H1 (cell line): Measurements from ENCODE around the gene DIAPH2. TPM values are rescaled to one million over a fixed set of nuclear protein-coding genes. Genes with fewer than 3 reads are reported as not detected.

Source experiments
- CTCF ChIA-PET: fragments of 300-600 bp; sonication (Branson Sonifier 250); formaldehyde crosslinking; loops from one replicate; lab custom pipeline; 2021; ENCODE audit not compliant: partially characterized antibody; lab: Charles Lee
- POLR2A ChIA-PET: fragments of 300-600 bp; sonication (Branson Sonifier 250); formaldehyde crosslinking; loops from one replicate; lab custom pipeline; 2021; ENCODE audit warnings: inconsistent platforms; ENCODE audit not compliant: partially characterized antibody; lab: Charles Lee
- DNase-seq, 2 experiments: peaks; one replicate each; pipeline versions ENCODE4 v3.0.0 to v3.0.0-alpha.2; 2010 to 2022; ENCODE audit warnings: low spot score in 2 of 2, low read depth in 1 of 2, mixed read lengths in 1 of 2
- FAIRE-seq: peaks from 2 replicates; lab custom pipeline; 2011; peaks lifted over from hg19 to GRCh38; lab: Jason Lieb, UNC
- H2AFZ ChIP-seq: 2 replicates; pipeline ENCODE4 v1.8.1; 2012; ENCODE audit warnings: low read length, inconsistent platforms
- H2AK5ac ChIP-seq: 2 replicates; pipeline ENCODE4 v1.6.1; 2013; ENCODE audit warnings: low read depth, low read length
- H2BK120ac ChIP-seq: replicated peaks from 2 replicates; pipeline ENCODE3; 2013; ENCODE audit warnings: low read depth, low read length, inconsistent platforms
- H2BK12ac ChIP-seq: 2 replicates; pipeline ENCODE4 v1.6.1; 2013; ENCODE audit warnings: low read depth, low read length
- H2BK15ac ChIP-seq: 2 replicates; pipeline ENCODE4 v1.6.1; 2013; ENCODE audit warnings: low read length
- H2BK20ac ChIP-seq: 2 replicates; pipeline ENCODE4 v1.6.1; 2013; ENCODE audit warnings: low read length
- H2BK5ac ChIP-seq: 2 replicates; pipeline ENCODE4 v1.6.1; 2013; ENCODE audit warnings: low read depth, low read length
- H3K14ac ChIP-seq: 2 replicates; pipeline ENCODE4 v1.6.1; 2013; ENCODE audit warnings: inconsistent platforms; ENCODE audit not compliant: insufficient read length
- H3K18ac ChIP-seq: 2 replicates; pipeline ENCODE4 v1.6.1; 2013; ENCODE audit warnings: low read length; ENCODE audit errors: extremely low read depth
- H3K23ac ChIP-seq: 2 replicates; pipeline ENCODE4 v1.6.1; 2013; ENCODE audit warnings: inconsistent platforms; ENCODE audit not compliant: insufficient read length
- H3K23me2 ChIP-seq: 2 replicates; pipeline ENCODE4 v1.6.1; 2013; ENCODE audit warnings: low read depth, low read length
- H3K27ac ChIP-seq: 2 replicates; pipeline ENCODE4 v1.6.1; 2011; ENCODE audit warnings: low read depth, low read length, inconsistent platforms
- H3K27me3 ChIP-seq, 4 experiments: replicated peaks in 1 of 4; 1 replicate in 1 of 4; 2 replicates in 3 of 4; pipeline versions ENCODE4 v1.6.1 to v1.8.1; 2011 to 2013; ENCODE audit warnings: low read length in 3 of 4, mild to moderate bottlenecking in 3 of 4, inconsistent platforms in 2 of 4, mixed read lengths in 2 of 4, moderate library complexity in 1 of 4; ENCODE audit not compliant: control insufficient read depth in 3 of 4, insufficient read depth in 3 of 4; ENCODE audit errors: extremely low read depth in 1 of 4
- H3K36me3 ChIP-seq, 4 experiments: 2 replicates each; pipeline versions ENCODE4 v1.6.1 to v1.8.1; 2011 to 2013; ENCODE audit warnings: mild to moderate bottlenecking in 4 of 4, low read length in 3 of 4, moderate library complexity in 2 of 4, control low read depth in 1 of 4, inconsistent platforms in 1 of 4; ENCODE audit not compliant: insufficient read depth in 4 of 4, control insufficient read depth in 2 of 4
- H3K4ac ChIP-seq: replicated peaks from 2 replicates; pipeline ENCODE3; 2013; ENCODE audit warnings: low read length, low read depth, mixed read lengths, inconsistent platforms; ENCODE audit not compliant: insufficient read length
- H3K4me1 ChIP-seq, 4 experiments: replicated peaks in 1 of 4; 1 replicate in 1 of 4; 2 replicates in 3 of 4; pipeline versions ENCODE4 v1.6.1 to v1.8.1; 2011 to 2013; ENCODE audit warnings: low read length in 3 of 4, inconsistent platforms in 2 of 4, mixed read lengths in 1 of 4; ENCODE audit not compliant: insufficient read depth in 4 of 4, control insufficient read depth in 3 of 4
- H3K4me2 ChIP-seq, 2 experiments: 2 replicates each; pipeline versions ENCODE4 v1.6.1 to v1.8.1; 2011 to 2013; ENCODE audit warnings: low read depth in 2 of 2, low read length in 2 of 2, control low read depth in 1 of 2, inconsistent platforms in 1 of 2, mild to moderate bottlenecking in 1 of 2; ENCODE audit not compliant: insufficient read depth in 1 of 2
- H3K4me3 ChIP-seq, 4 experiments: fragments of 200-600, 300-600 bp in 1 of 4; sonication (generic), shearing (Covaris generic), sonication (Bioruptor Twin) in 1 of 4; 2 replicates each; pipeline versions ENCODE4 v1.5.1 to v1.8.1; 2011 to 2016; ENCODE audit warnings: low read length in 4 of 4, low read depth in 3 of 4, control low read depth in 2 of 4, inconsistent platforms in 2 of 4, mild to moderate bottlenecking in 2 of 4, mixed read lengths in 1 of 4, moderate library complexity in 1 of 4; ENCODE audit not compliant: insufficient read depth in 2 of 4; ENCODE audit errors: extremely low read depth in 1 of 4
- H3K56ac ChIP-seq: replicated peaks from 2 replicates; pipeline ENCODE3; 2013; ENCODE audit warnings: low read depth, mild to moderate bottlenecking, mixed read lengths, low read length, inconsistent platforms; ENCODE audit not compliant: insufficient read length
- H3K79me1 ChIP-seq: 2 replicates; pipeline ENCODE4 v1.6.1; 2013; ENCODE audit warnings: low read depth, low read length, control low read depth
- H3K79me2 ChIP-seq, 2 experiments: 2 replicates each; pipeline versions ENCODE4 v1.6.1 to v1.8.1; 2012 to 2013; ENCODE audit warnings: low read length in 2 of 2, mild to moderate bottlenecking in 2 of 2, inconsistent platforms in 1 of 2; ENCODE audit not compliant: insufficient read depth in 2 of 2, control insufficient read depth in 1 of 2
- H3K9ac ChIP-seq, 4 experiments: replicated peaks in 1 of 4; 1 replicate in 1 of 4; 2 replicates in 3 of 4; pipeline versions ENCODE4 v1.6.1 to v1.8.1; 2011 to 2013; ENCODE audit warnings: low read depth in 3 of 4, low read length in 3 of 4, control low read depth in 2 of 4, mild to moderate bottlenecking in 2 of 4, moderate library complexity in 2 of 4, inconsistent platforms in 1 of 4; ENCODE audit errors: extremely low read depth in 1 of 4
- H3K9me3 ChIP-seq, 2 experiments: 2 replicates each; pipeline versions ENCODE4 v1.6.1 to v1.8.1; 2012 to 2013; ENCODE audit warnings: mild to moderate bottlenecking in 2 of 2, moderate library complexity in 2 of 2, control low read depth in 1 of 2, inconsistent platforms in 1 of 2, low read depth in 1 of 2, low read length in 1 of 2, mixed read lengths in 1 of 2; ENCODE audit not compliant: insufficient read depth in 2 of 2
- H4K20me1 ChIP-seq, 2 experiments: replicated peaks in 1 of 2; 2 replicates each; pipeline versions ENCODE3 to v1.8.1; 2011 to 2013; ENCODE audit warnings: inconsistent platforms in 2 of 2, low read length in 2 of 2, mild to moderate bottlenecking in 1 of 2; ENCODE audit not compliant: insufficient read depth in 2 of 2, control insufficient read depth in 1 of 2
- H4K5ac ChIP-seq: 2 replicates; pipeline ENCODE4 v1.6.1; 2013; ENCODE audit warnings: low read length, low read depth, mixed read lengths, inconsistent platforms; ENCODE audit not compliant: insufficient read length
- H4K8ac ChIP-seq: 2 replicates; pipeline ENCODE4 v1.8.0; 2013; ENCODE audit warnings: mild to moderate bottlenecking, moderate library complexity, low read length, inconsistent platforms; ENCODE audit not compliant: insufficient read depth; ENCODE audit errors: extremely low read depth
- H4K91ac ChIP-seq: replicated peaks from 2 replicates; pipeline ENCODE3; 2013; ENCODE audit warnings: low read length, mixed read lengths, inconsistent platforms; ENCODE audit not compliant: insufficient read length
- EP300 ChIP-seq, 2 experiments: IDR thresholded peaks; 1 replicate in 1 of 2; 2 replicates in 1 of 2; pipeline ENCODE4 v1.6.1; 2011 to 2012; ENCODE audit warnings: low read depth in 2 of 2, low read length in 2 of 2, mild to moderate bottlenecking in 2 of 2, borderline replicate concordance in 1 of 2, inconsistent platforms in 1 of 2, moderate library complexity in 1 of 2
- HDAC2 ChIP-seq, 2 experiments: fragments of 300-600 bp in 1 of 2; sonication (generic) in 1 of 2; IDR thresholded peaks; 2 replicates each; pipeline ENCODE4 v1.6.1; 2011 to 2012; ENCODE audit warnings: low read depth in 2 of 2, low read length in 2 of 2, mild to moderate bottlenecking in 2 of 2, moderate library complexity in 2 of 2, borderline replicate concordance in 1 of 2, inconsistent platforms in 1 of 2
- PHF8 ChIP-seq: fragments of 200-600 bp; sonication (generic); conservative IDR thresholded peaks from 2 replicates; pipeline ENCODE4 v1.7.1; 2012; ENCODE audit warnings: low read depth, mild to moderate bottlenecking, inconsistent platforms, low read length, moderate library complexity
- POLR2A ChIP-seq, 2 experiments: IDR thresholded peaks; 1 replicate in 1 of 2; 2 replicates in 1 of 2; pipeline ENCODE4 v1.6.1; 2011; ENCODE audit warnings: low read depth in 2 of 2, low read length in 2 of 2, mild to moderate bottlenecking in 2 of 2; ENCODE audit errors: control extremely low read depth in 1 of 2
- POLR2AphosphoS5 ChIP-seq: IDR thresholded peaks from 2 replicates; pipeline ENCODE4 v1.6.1; 2011; ENCODE audit warnings: low read depth, low read length
- POU5F1 ChIP-seq: IDR thresholded peaks from 2 replicates; pipeline ENCODE4 v1.6.1; 2011; ENCODE audit warnings: low read depth, mild to moderate bottlenecking, low read length, moderate library complexity
- SP1 ChIP-seq: IDR thresholded peaks from 2 replicates; pipeline ENCODE4 v1.6.1; 2011; ENCODE audit warnings: low read depth, low read length
- TAF1 ChIP-seq: IDR thresholded peaks from 2 replicates; pipeline ENCODE4 v1.6.1; 2011; ENCODE audit warnings: mild to moderate bottlenecking, low read depth, low read length
- TAF7 ChIP-seq: optimal IDR thresholded peaks from 2 replicates; pipeline ENCODE3; 2011; ENCODE audit warnings: low read depth, mild to moderate bottlenecking, inconsistent platforms, low read length, moderate library complexity, borderline replicate concordance
- TBP ChIP-seq: IDR thresholded peaks from 2 replicates; pipeline ENCODE4 v1.6.1; 2011; ENCODE audit warnings: low read depth, low read length, improper control_type of control experiment
- TEAD4 ChIP-seq: IDR thresholded peaks from 2 replicates; pipeline ENCODE4 v1.6.1; 2012; ENCODE audit warnings: low read depth, low read length, inconsistent platforms, mixed read lengths
- WGBS, 2 experiments: shearing (Covaris generic) in 1 of 2; methylation state at CpG; one replicate each; pipeline versions ENCODE4 v1.1.6 to v1.1.7; 2013 to 2015; ENCODE audit warnings: low lambda C conversion rate in 2 of 2, mixed read lengths in 2 of 2, inconsistent platforms in 1 of 2, low coverage in 1 of 2, missing lambda C conversion rate in 1 of 2; ENCODE audit not compliant: insufficient replicate concordance in 2 of 2, insufficient coverage in 1 of 2, insufficient read length in 1 of 2; ENCODE audit errors: extremely low coverage in 1 of 2, missing lambda C conversion rate in 1 of 2; 5-methylcytosine and 5-hydroxymethylcytosine counted together
- polyA plus RNA-seq, 7 experiments: library from polyadenylated mRNA; depleted of rRNA in 3 of 7; stranded (reverse) in 5 of 7; unstranded in 2 of 7; fragments of >200 nt in 5 of 7; fragments of 200-250 nt in 2 of 7; gene quantifications; 1 replicate in 5 of 7; 2 replicates in 1 of 7; 4 replicates in 1 of 7; pipeline versions ENCODE4 v1.2.1 to v1.2.3, GENCODE V29; 2011 to 2013; ENCODE audit warnings: missing spikeins in 2 of 7, mixed read lengths in 2 of 7
- total RNA-seq: library from RNA; stranded (reverse); fragmentation: NEBNext Ultra II Directional; extraction: Animal tissue kit (Norgen Biotek cat#: 25700); gene quantifications from 2 replicates; pipeline ENCODE4 v1.2.1, GENCODE V29; 2021

DIAPH2 gene
- total and polyA plus RNA-seq, 2 of the 8 experiments (the other 6 are each of a cell fraction or from before 2014, with no cell fraction given) = 4.4 to 24.3 TPM

GRCh38 chrX:97310373-97310772 lies 625.7 kb downstream of the DIAPH2 start:
- Histone ChIP-seq H3K56ac (no peak overlapping the region), H3K4ac (no peak overlapping the region), H4K5ac (peak overlapping the region; percentile 88), H2AK5ac (no peak overlapping the region), H3K14ac (no peak overlapping the region), H3K36me3 (peaks cover 0 to 5% (median 0%) of the 10 kb centered on the region in 4 experiments; a peak in 2 of 8 replicates), H3K9ac (peak overlapping the region in 3 of 4 experiments; percentile 34 to 90 (median 65); a peak in 5 of 7 replicates), H3K4me1 (no peaks in the 10 kb centered on the region; a peak in 1 of 7 replicates), H3K79me2 (peaks cover 5 to 44% of the 10 kb centered on the region in 2 experiments; a peak in 3 of 4 replicates), H3K23me2 (0 out of 2 replicates have a peak, but pooled peaks cover 3% of the 10 kb centered on the region), H4K20me1 (no peaks in the 10 kb centered on the region), H2BK120ac (no peak overlapping the region), H3K4me2 (peak overlapping the region; percentile 47 to 85), H3K18ac (no peak overlapping the region; the same call in 1 of the 2 replicates), H2BK12ac (no peak overlapping the region), H2BK15ac (no peak overlapping the region), H3K9me3 (no peaks in the 10 kb centered on the region), H3K79me1 (no peaks in the 10 kb centered on the region), H4K91ac (no peak overlapping the region), H4K8ac (peak overlapping the region; percentile 62; the same call in 1 of the 2 replicates), H3K23ac (no peak overlapping the region), H2AFZ (no peak overlapping the region), H3K27me3 (no peaks in the 10 kb centered on the region), H3K27ac (peak overlapping the region; percentile 82; the same call in 1 of the 2 replicates), H2BK20ac (no peak overlapping the region), H3K4me3 (peak overlapping the region; percentile 39 to 91 (median 62)), H2BK5ac (no peak overlapping the region; the same call in 1 of the 2 replicates)
- peak in 1 of 2 experiments; percentile 29 for DNase-seq
- CTCF ChIA-PET = no interaction called here
- 0% methylated on average over 8 of the region's 8 CpGs; no CpG with 5 or more reads in 1 of the 2 experiments for WGBS, 2 experiments
- FAIRE-seq = peak; percentile 19
- POLR2A ChIA-PET = interaction anchor here (0.6 to 3.9 kb wide), 10 partner anchors 13 to 312 kb away, joined by 3 to 14 read pairs (median 5); no protein-coding TSS in a partner anchor
- TF ChIP-seq TEAD4 (peak; percentile 99), SP1 (peak; percentile 55; the same call in 1 of the 2 replicates), TBP (peak; percentile 57; the same call in 1 of the 2 replicates), POLR2A (IDR thresholded peaks at IDR 0.05; ENCODE audit: control extremely low read depth in 1 of 2, low read depth in 2 of 2, low read length in 2 of 2) (peak; percentile 64 to 65; a peak in 2 of 3 replicates), PHF8 (0 out of 2 replicates have a peak, but pooled peaks have one; percentile 47), POU5F1 (no peak), TAF7 (no peak), POLR2AphosphoS5 (peak; percentile 53; the same call in 1 of the 2 replicates), EP300 (IDR thresholded peaks at IDR 0.05; ENCODE audit: borderline replicate concordance in 1 of 2, low read depth in 2 of 2, low read length in 2 of 2) (no peak), TAF1 (peak; percentile 46; the same call in 1 of the 2 replicates), HDAC2 (IDR thresholded peaks at IDR 0.05; ENCODE audit: borderline replicate concordance in 1 of 2, low read depth in 2 of 2, low read length in 2 of 2) (peak in 1 of 2 experiments; percentile 62; a peak in 1 of 4 replicates)
